Measurements from ENCODE around the gene TSPO2.

DNA sequence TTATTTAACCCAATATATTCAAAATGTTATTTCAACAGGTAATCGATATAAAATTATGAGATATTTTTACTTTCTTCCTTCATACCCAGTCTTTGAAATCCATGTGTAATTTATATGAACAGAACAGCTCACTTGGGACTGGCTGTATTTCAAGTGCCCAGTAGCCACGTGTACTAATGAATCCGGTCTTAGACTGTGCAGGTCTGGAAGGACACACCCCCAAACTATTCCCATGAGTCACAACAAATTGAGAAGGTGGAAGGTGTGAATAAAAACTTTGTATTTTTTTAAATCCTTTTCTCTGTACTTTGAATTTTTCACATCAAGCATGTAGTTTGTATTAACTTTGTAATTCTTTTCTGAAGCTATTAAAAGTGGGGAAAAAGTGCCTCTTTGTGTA lies 6.1 kb upstream of the TSPO2 start:
- no peak for TF ChIP-seq CTCF (optimal IDR thresholded peaks at IDR 0.05 in 1 of 3, IDR thresholded peaks at IDR 0.05 in 1 of 3, conservative IDR thresholded peaks at IDR 0.05 in 1 of 3; ENCODE audit: extremely low read depth in 1 of 3, insufficient read depth in 2 of 3, low read length in 3 of 3)
- no peak for TF ChIP-seq EZH2 (IDR thresholded peaks at IDR 0.05; ENCODE audit: low read length)

All from keratinocyte (primary cell).